BJ (cell line): ENCODE measurements around the gene ATP6V1F. TPM values are rescaled to one million over a fixed set of nuclear protein-coding genes. Genes with fewer than 3 reads are reported as not detected.

Experiments
- CTCF ChIA-PET: fragments of 350-600 bp; formaldehyde crosslinking; extraction: SDS; loops from one replicate; lab custom pipeline; 2021; ENCODE audit warnings: antibody characterized with exemption, inconsistent platforms; lab: Yijun Ruan, JAX
- POLR2A ChIA-PET: fragments of 300-600 bp; sonication (Branson Sonifier 250); formaldehyde crosslinking; extraction: SDS; loops from one replicate; lab custom pipeline; 2021; ENCODE audit warnings: antibody characterized with exemption; lab: Charles Lee
- DNase-seq: peaks from one replicate; pipeline ENCODE4 v3.0.0-alpha.2; 2011; ENCODE audit warnings: low read depth
- H3K27me3 ChIP-seq: 2 replicates; pipeline ENCODE4 v1.6.0; 2011; ENCODE audit warnings: low read length; ENCODE audit not compliant: control insufficient read depth, insufficient read depth
- H3K36me3 ChIP-seq: 2 replicates; pipeline ENCODE4 v1.5.1; 2011; ENCODE audit warnings: low read length; ENCODE audit not compliant: control insufficient read depth, insufficient read depth
- H3K4me3 ChIP-seq: 2 replicates; pipeline ENCODE4 v1.5.1; 2011; ENCODE audit warnings: low read depth, mild to moderate bottlenecking, control low read depth, low read length
- polyA plus RNA-seq: library from polyadenylated mRNA; depleted of rRNA; stranded (reverse); fragments of >200 nt; gene quantifications from 2 replicates; pipeline ENCODE4 v1.2.3, GENCODE V29; 2011
- TF ChIP-seq, protein P1 (sequence below): IDR thresholded peaks from 2 replicates; pipeline ENCODE4 v1.5.1; 2011; ENCODE audit warnings: low read depth, mild to moderate bottlenecking, control low read depth, inconsistent platforms, low read length, moderate library complexity; ENCODE audit not compliant: insufficient read depth

Gene ATP6V1F
- polyA plus RNA-seq, 1 experiment, result 198 TPM

DNA sequence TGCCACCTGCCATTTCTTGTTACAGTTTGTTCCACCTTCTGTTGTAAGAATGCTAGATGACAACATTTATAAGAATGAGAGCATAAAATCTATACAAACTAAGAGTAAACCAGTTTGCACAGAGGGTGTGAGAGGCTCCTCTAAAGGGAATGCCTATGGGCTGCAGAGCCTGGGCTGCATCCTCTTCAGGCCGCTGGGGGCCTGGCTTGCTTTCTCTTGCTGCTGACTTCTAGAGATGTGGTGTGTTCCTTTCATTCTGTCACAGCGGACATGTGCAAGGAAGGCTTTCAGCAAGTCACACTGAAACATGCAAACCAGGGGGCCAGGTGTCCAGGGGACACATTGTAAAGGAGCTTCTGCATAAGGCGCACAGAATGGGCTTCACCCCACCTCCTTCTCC, 7.1 kb upstream of the ATP6V1F start:
- Histone ChIP-seq H3K36me3 (peaks cover 65% of the 10 kb centered on the region), H3K4me3 (no peak overlapping the region), H3K27me3 (no peaks in the 10 kb centered on the region)
- ChIA-PET CTCF (interaction anchor here (1.0 kb wide), 1 partner anchor 13 kb away, joined by 4 read pairs; no protein-coding TSS in a partner anchor), POLR2A (no interaction called here)
- DNase-seq, result no peak
- TF ChIP-seq, protein P1, sequence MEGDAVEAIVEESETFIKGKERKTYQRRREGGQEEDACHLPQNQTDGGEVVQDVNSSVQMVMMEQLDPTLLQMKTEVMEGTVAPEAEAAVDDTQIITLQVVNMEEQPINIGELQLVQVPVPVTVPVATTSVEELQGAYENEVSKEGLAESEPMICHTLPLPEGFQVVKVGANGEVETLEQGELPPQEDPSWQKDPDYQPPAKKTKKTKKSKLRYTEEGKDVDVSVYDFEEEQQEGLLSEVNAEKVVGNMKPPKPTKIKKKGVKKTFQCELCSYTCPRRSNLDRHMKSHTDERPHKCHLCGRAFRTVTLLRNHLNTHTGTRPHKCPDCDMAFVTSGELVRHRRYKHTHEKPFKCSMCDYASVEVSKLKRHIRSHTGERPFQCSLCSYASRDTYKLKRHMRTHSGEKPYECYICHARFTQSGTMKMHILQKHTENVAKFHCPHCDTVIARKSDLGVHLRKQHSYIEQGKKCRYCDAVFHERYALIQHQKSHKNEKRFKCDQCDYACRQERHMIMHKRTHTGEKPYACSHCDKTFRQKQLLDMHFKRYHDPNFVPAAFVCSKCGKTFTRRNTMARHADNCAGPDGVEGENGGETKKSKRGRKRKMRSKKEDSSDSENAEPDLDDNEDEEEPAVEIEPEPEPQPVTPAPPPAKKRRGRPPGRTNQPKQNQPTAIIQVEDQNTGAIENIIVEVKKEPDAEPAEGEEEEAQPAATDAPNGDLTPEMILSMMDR, result no peak

DNA sequence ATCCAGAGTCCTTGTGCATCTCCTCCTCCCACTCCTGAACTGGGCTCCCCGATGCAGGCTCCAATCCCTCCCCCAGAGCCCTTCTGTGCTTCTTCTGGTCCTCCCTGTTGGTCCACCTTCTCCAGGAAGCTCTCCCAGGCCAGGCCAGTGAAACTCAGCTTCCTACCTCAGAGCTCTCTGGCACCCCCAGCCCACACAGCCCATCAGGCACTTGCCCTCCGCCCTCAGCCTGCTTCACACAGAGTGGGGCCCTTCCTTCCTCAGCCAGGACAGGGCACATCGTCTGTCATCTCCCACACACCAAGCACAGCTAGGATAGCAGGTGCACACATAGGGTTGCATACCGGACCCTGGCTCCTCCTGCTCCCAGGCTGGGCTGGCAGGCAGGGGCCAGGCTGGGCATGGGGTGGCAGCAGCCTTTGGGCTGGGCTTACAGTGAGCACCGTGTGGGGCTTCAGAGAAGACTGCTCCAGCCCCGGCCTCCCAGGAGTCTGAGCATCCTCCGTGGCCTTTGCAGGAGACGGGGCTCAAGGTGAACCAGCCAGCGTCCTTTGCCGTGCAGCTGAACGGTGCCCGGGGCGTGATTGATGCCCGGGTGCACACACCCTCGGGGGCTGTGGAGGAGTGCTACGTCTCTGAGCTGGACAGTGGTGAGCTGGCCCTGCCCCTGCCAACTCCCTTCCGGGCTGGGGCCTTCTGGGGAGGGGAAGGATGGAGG, 6.5 kb upstream of the ATP6V1F start:
- ChIA-PET CTCF (interaction anchor here (0.6 to 1.0 kb wide), 2 partner anchors 14 to 375 kb away, joined by 3 to 4 read pairs; no protein-coding TSS in a partner anchor), POLR2A (no interaction called here)
- TF ChIP-seq, protein P1, result no peak
- H3K27me3 ChIP-seq, result no peaks in the 10 kb centered on the region
- no peak overlapping the region for H3K4me3 ChIP-seq
- DNase-seq, result no peak
- H3K36me3 ChIP-seq, result peaks cover 59% of the 10 kb centered on the region

DNA sequence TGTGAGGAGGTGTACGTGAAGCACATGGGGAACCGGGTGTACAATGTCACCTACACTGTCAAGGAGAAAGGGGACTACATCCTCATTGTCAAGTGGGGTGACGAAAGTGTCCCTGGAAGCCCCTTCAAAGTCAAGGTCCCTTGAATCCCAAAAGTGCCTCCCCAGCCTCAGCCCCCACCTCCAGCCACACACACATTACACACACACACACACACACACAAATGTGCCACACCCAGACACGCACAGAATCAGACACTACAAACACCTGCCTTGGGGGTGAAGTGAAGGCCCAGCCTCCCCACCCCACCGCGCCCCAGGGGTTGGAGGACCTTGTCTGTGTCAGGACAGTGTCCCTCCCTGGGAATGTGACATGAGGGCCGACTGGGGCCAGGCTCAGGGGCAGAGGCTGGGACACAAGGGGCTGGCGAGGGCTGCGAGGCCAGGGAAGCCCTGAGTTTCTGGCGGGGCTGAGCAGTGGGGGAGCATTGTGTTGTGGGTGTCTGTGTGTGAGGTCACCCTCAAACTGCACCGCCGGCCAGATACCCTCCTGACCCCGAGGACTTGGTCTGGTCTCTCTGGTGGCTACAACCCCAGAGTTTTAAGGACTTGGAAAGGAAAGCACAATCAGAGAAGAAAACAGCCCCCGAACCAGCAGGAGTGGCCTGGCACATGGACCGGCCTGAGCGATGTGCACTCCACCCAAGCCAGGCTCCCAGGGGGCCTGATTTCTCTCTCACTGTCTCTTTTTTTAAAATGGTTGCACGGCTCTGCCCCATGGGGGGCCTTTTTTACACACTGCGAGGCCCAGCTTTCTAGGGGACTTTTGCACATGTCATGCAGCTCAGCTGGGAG, 4.0 kb upstream of the ATP6V1F start:
- TF ChIP-seq, protein P1, result no peak
- no peak for DNase-seq
- peaks cover 41% of the 10 kb centered on the region for H3K36me3 ChIP-seq
- H3K27me3 ChIP-seq, result no peaks in the 10 kb centered on the region
- no peak overlapping the region for H3K4me3 ChIP-seq
- ChIA-PET CTCF (interaction anchor here (1.3 to 1.9 kb wide), 2 partner anchors 25 to 250 kb away, joined by 3 to 10 read pairs; no protein-coding TSS in a partner anchor), POLR2A (no interaction called here)

DNA sequence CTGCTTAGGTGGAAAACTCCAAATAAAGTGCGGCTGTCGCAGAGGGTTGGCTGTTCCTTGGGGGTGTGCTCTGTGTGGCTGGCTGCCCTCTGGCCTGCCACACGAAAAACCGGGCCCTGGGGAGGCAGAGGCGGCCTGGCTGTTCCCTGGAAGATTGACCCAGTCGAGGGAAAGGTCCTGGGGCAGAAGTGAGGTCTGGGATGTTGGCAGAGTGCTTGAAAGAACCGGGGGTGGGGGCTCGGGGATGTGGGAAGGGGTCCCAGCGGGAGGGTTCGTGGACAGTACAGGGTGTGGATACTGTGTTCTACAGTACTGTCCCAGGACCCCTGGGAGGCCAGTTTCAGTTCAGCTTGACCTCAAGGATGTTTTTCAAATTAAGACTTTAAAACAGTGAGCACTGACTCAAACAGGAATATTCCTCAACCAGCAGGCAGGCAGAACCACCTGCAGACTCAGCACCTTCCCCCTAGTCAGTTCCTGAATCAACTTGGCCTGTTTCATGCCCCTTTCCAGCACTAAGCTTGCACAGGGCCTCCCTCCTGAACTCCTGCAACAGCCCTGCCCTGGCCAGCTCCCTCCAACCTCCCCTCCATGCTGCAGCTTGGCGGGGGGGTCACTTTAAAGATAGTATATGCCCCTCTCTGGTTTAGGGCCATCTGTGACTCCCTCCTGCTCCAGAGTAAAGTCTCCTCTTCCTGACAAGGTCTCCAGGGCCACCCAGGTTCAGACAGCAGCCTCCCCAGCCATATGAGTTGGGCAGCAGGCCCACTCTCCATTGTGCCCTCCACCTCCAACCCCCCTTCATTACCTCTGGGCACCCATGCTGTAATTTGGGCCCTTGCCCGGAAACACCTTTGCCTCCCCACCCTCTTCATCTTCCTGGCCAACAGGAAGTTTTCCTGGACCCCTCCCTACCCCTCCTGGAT, 3.2 kb upstream of the ATP6V1F start:
- ChIA-PET CTCF (interaction anchor here (0.8 to 2.0 kb wide), 5 partner anchors 17 to 251 kb away, joined by 3 to 14 read pairs (median 4); no protein-coding TSS in a partner anchor), POLR2A (interaction anchor here (0.7 kb wide), 1 partner anchor 28 kb away, joined by 4 read pairs; no protein-coding TSS in a partner anchor)
- no peaks in the 10 kb centered on the region for H3K27me3 ChIP-seq
- H3K4me3 ChIP-seq, result no peak overlapping the region
- peaks cover 32% of the 10 kb centered on the region for H3K36me3 ChIP-seq
- DNase-seq, result no peak
- TF ChIP-seq, protein P1, result no peak
